Medulla oblongata (tissue), 1 donor: ENCODE measurements around the gene CD84.
"Not testable (repeated sequence)": the region's sequence is repeated elsewhere in the genome, so short reads cannot be mapped to it uniquely, and the experiment has no call there.

Experiments used
- DNase-seq: peaks from one replicate; pipeline ENCODE4 v3.0.0-alpha.2; 2015; ENCODE audit errors: extremely low spot score

Gene CD84

DNA sequence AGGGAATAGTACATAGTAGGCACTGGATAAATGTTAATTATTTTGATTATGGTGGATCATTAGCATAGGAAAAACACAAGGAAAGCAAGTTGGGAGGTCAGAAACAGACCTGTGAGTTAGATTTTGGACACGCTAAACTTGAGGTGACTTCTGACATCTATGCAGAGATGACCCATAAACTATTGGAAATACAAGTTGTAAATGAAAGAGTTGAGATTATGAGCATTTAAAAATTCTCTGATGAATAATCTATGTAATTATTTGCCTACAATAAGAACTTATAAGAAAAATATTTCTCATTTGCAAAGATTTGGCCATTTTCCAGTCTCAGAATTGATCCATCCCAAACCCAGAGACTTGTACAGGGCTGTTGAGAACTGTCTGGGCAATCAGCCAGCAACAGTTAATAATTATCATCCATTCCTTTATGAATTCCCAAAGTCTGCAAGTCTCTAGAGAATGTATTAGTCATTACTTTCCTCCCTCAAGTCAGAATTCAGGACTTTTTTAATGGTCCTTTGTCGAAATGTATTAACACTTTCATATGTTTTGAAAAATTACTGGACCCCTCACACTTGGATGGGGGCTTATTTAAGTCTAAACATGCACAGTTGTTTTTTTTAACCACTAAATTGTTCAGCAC is 36.9 kb downstream of the CD84 start:
- DNase-seq: no peak

DNA sequence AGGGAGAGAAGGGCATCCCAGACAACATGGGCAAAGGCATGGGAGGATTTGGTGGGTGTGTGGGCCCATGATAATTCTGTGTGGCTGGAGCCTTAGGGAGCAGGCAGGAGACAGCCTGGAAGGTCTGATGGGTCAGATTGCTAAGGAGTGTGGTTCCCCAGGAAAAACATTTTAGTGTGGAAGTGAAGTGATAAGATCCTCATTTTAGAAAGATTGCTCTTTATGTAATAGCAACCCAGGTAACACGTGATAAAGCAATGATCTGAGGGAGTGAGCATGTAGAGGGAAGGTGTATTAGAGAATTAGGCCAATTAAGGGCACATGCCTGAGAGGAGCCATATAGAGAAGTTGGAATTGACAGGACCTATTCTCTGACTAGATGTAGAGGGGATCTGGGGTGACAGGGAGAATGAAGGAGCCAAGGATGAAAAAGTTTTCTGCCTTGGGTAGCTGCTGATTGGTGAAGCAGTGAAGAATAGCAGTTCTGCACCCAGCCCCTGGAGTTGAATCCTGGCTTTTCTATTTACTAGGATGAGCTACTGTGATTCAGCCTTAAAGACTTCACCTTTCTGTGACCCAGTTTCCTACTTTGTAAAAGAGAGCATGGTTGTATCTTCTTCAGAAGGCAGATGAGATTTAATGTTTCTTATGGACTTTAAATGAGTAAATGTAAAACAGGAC is 37.5 kb downstream of the CD84 start:
- no peak for DNase-seq

DNA sequence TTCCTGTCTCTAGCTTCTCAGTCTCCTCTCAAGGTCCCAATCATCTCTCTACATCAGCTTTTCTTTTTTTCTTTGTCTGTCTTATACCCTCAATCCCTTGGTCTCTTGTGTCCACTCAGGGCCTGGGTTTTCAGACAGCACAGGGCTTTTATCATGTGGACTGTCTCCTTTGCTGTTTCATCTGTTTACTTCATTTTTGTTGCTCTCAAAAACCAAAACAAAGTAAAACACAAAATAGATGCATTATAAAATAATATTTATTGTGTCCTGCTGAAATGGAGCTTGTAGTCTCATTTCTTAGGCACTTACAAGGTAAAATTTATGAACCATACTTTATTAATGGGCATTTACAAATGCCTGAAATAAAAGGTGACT is 38.5 kb downstream of the CD84 start:
- no peak for DNase-seq

DNA sequence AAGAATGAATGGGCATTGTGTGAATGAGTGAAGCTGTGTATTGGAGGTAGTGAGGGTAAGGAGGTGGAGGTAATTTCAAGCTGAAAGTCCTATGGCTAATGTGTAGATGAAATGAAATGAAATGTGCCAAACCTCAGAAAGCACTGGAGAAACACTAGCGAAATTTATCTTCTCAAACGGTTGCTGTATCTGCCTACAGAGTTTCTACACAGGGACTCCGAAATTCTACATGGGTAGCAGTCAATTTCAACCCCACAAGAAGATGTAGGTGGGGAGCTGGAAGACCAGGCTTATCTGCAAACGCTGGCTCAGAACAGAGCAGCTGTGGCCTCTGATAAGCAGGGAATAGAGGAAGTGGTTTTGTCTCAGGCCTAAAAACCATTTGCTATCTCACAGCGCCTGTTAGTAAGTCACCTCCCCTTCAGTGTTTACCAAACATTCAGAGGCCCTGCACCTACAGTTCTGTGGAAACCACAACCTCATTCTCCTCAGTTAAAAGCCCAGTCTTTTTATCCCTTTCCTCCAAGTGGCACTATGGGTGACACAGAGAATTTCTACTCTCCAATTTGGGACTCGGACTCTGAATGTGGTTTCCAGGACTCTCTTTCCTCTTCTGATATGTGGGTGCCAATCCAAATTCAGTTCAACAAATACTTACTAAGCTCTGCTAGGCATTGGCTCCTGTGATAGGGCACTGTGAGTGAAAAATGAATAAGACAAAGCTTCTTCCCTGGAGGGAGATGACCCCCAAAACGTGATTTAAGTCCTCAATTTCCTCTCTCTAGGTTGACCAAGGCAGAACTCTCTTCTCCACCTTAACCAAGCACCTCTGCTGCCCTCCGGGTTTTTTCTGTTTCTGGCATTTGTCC is 39.1 kb downstream of the CD84 start:
- peak; percentile 41 for DNase-seq

DNA sequence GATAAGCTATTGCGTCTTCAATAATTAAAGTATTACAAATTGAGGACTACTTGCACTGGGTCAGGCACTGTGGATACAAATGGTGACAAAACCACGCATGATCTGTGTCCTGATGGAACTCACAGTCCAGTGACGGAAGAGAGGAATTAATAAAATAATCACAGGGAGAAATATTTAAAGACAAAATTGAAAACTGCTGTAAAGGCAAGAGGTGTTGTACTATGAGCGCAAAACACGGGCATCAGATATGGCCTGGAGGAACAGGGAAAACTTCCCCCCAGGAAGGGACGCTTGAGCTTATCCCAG is 39.7 kb downstream of the CD84 start:
- DNase-seq: no peak

DNA sequence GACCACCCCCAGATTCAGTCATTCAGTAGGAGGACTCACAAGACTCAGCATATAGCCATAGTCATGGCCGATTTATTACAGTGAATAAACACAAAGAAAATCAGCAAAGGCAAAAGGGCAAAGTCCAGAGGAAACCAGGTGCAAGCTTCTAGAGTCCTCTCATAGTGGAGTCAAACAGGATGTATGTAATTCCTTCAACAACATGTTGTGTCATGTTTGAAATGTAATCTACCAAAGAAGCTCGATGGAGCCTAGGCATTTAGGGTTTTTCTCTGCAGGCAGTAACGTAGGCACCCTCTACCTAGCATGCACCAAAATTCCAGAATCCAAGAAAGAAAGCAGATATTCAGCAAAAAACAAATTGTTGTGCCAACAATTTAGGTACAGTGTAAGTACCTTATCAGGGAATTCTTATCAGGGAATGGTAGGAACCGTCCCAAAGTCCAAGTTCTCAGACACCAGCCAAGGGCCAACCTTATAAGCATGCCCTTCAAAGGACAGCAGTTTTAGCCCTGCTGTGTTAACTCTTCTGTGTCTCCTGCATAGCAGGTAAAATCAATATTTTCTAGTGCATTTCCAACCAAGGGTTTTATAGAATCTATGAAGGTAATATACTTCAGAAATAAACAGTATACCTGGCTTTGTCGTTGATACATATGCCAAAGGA is 40.2 kb downstream of the CD84 start:
- DNase-seq: no peak

DNA sequence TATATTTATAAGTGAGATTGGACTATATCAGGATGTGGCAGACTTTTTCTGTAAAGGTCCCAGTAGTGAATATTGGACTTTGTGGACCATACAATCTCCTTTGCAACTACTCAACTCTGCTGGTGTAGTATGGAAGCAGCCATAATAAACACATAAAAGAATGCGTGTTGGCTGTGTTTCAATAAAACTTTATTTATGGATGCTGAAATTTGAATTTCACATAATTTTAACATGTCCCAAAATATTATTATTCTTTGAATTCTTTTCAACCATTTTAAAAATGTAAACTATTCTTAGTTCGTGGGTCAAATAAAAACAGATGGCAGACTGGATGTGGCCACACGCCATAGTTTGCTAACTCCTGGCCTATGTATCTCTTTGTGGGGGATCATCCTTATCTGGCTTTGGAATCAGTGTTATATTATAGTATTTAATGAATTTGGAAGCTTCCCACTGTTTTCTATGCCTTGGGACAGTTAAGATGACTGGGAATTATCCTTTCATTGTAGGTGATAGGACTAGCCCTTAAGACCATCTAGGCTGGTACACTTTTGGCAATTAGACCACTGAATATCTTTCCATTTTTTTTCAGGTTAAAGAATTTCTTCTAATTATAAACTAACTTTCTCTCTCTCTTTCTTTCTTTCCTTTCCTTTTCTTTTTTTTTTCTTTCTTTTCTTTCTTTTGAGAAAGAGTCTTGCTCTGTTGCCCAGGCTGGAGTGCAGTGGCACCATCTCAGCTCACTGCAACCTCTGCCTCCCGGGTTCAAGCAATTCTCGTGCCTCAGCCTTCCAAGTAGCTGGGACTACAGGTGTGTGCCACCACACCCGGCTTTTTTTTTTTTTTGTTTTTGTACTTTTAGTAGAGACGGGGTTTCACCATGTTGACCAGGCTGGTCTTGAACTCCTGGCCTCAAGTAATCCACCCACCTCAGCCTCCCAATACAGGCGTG is 41.3 kb downstream of the CD84 start:
- DNase-seq: no peak

DNA sequence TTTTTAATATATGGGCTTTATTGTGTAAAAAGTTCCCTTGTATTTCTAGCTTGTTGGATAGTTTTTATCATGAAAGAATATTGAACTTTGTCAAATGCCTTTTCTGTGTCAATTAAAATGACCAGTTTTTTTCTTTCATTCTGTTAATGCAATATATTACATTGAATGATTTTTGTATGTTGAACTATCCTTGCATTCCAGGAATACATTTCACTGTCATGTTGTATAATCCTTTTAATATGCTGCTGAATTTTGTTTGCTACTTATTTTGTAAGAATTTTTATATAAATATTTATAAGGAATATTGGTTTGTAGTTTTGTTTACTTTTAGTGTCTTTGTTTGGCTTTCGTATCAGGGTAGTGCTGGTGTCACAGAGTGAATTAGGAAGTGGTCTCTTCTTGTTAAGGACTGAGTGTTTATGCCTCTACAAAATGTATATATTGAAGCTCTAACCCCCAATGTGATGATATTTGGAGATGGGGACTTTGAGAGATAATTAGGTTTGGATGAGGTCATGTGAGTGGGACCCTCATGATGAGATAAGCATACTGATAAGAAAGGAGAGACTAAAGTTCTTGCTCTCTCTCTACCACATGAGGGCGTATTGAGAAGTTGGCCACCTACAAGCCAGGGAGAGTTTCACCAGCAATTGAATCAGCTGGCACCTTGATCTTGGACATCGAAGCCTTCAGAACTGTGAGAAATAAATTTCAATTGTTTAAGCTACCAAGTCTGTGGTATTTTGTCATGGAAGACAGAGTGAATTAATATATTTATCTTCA is 44.3 kb downstream of the CD84 start:
- no peak for DNase-seq

DNA sequence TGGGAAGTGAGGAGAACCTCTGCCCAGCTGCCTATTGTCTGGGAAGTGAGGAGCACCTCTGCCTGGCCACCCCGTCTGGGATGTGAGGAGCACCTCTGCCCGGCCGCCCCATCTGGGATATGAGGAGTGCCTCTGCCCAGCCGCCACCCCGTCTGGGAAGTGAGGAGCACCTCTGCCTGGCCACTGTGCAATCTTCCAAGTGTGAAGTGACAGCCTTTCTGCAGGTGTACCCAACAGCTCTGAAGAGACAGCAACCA is 46.8 kb downstream of the CD84 start:
- DNase-seq: not testable (repeated sequence)

DNA sequence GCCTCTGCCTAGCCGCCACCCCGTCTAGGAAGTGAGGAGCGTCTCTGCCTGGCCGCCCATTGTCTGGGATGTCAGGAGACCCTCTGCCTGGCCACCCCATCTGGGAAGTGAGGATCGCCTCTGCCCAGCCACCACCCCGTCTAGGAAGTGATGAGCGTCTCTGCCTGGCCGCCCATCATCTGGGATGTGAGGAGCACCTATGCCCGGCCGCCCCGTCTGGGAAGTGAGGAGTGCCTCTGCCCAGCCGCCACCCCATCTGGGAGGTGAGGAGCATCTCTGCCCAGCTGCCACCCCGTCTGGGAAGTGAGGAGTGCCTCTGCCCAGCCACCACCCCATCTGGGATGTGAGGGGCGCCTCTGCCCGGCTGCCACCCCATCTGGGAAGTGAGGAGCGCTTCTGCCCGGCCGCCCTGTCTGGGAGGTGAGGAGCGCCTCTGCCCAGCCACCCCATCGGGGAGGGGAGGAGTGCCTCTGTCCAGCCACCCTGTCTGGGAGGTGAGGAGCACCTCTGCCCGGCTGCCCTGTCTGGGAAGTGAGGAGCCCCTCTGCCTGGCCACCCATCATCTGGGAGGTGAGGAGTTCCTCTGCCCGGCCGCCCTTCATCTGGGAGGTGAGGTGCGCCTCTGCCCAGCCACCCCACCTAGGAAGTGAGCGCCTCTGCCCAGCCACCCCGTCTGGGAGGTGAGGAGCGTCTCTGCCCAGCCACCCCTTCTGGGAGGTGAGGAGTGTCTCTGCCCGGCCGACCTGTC is 47.3 kb downstream of the CD84 start:
- DNase-seq: not testable (repeated sequence)

DNA sequence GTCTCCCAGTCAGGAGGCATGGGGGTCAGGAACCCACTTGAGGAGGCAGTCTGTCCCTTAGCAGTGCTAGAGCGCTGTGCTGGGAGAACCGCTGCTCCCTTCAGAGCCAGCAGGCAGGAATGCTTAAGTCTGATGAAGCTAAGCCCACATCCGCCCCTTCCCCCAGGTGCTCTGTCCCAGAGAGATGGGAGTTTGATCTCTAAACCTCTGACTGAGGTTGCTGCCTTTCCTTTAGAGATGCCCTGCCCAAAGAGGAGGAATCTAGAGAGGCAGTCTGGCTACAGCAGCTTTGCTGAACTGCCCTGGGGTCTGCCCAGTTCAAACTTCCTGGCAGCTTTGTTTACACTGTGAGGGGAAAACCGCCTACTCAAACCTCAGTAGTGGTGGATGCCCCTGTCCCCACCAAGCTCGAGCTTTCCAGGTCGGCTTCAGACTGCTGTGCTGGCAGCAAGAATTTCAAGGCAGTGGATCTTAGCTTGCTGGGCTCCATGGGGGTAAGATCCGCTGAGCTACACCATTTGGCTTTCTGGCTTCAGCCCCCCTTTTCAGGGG is 49.8 kb downstream of the CD84 start:
- not testable (repeated sequence) for DNase-seq

DNA sequence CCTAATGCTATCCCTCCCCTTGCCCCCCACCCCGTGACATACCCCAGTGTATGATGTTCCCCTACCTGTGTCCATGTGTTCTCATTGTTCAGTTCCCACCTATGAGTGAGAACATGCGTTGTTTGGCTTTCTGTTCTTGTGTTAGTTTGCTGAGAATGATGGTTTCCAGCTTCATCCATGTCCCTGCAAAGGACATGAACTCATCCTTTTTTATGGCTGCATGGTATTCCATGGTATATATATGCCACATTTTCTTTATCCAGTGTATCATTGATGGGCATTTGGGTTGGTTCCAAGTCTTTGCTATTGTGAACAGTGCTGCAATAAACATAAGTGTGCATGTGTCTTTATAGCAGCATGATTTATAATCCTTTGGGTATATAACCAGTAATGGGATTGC is 55.5 kb downstream of the CD84 start:
- DNase-seq: not testable (repeated sequence)

DNA sequence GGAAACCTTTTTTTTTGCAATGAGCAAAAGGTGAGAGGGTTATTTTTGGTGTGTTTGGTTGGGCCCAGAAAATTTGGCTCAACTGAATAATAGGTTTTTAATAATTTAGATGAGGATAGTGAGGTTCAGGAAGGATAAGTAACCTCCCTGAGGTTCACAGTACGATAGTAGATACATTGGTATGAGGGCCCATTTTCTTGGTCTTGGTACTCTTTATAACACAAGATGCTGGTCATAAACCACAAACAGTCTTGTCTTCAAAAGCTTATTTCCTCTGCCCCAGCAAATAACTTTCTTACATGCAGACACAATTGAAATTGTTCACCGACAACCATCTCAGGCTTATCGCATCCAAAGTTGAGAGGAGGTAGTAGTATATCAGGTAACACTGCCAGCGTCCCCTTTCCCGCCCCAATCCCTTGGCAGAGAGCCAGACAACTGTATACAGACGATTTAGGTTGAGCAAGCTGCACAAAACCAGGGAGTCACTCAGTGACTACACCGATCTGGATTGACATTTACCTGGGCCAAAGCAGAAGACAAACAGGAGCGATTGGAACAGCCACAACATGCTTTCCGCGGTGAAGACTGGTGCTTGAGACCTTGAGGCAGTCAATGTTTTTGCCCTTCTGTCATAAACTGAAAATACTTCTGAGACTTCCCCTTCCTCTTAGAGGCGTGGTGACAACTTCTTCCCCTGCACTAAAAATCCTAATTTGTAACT is 56.5 kb downstream of the CD84 start, which contains the start of gene SLAMF6:
Gene SLAMF6, minus strand, starts transcription at position 634 of the 724 bp plus-strand sequence. Its CDS starts 63 bp downstream, at position 571.
- DNase-seq: no peak

DNA sequence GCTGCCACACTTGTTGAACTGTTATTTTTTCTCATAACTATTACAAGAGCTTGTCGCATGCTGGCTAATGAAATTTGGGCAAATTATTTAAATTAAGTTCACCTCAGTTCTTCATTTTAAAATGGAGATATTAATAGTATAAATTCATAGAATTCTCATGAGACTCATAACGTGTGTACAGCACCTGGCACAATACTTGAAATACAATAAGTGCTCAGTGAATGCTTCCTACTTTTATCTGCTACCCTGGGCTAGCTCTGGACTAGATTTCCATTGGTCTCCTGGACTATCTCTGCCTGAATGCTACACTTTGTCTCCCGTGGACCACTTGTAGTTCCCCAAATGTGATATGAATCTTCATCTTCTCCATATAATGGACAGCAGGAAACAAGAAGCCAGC is 57.2 kb downstream of the CD84 start:
- DNase-seq: no peak

DNA sequence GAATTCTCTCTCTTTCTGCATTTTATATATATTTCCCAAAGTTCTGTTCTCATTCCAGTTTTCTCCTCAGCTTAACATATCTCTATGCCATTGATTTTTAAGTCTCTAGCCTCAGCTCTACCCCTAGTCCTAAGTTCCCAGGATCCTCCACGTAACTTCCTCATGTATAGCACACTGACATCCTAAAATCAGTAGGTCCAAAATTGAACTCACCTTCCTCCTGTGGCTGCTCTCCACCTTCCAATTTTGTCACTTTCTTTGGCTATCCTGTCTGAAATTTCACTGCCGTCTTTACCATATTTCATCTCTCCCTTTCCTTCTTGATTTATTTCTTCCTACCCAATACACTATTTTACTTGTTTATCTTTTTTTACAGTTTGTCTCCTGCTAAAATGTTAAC is 57.7 kb downstream of the CD84 start:
- no peak for DNase-seq

DNA sequence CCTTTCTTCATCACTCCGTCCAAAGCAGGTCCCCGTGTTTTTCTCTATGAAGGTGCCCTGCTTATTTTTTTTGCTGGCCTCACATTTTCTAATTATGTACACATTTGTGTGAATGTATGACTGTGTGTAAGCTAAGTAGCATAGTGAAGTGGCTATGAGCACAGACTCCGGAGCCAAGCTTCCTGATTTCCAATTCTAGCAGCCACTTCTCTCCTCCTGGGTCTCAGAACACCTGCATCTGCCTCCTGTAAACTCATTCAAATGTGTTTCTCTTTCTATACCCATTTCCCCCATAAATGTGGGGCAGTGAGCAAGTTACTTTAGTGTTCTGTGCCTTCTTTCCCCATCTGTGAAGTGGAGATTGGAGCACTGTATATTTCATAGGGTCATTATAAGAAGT is 58.3 kb downstream of the CD84 start:
- no peak for DNase-seq

DNA sequence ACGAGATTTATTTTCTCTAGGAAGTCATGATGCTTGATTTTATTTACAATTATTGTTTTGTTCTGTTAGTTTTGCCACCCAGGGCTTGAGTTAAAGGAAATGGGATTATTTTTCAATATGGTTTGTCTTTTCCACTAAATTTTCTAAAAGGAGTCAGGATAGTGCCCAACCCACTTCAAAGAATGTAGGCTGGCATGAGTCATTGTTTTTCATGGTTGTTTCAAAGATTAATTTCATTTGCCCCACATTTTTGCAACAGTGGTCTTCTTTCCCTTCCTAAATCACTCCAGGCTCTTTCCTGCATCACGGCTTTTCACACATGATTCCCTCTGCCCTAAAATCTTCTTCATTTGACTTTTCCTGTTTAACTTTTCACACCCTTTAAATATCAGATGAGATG is 58.7 kb downstream of the CD84 start:
- DNase-seq: no peak

DNA sequence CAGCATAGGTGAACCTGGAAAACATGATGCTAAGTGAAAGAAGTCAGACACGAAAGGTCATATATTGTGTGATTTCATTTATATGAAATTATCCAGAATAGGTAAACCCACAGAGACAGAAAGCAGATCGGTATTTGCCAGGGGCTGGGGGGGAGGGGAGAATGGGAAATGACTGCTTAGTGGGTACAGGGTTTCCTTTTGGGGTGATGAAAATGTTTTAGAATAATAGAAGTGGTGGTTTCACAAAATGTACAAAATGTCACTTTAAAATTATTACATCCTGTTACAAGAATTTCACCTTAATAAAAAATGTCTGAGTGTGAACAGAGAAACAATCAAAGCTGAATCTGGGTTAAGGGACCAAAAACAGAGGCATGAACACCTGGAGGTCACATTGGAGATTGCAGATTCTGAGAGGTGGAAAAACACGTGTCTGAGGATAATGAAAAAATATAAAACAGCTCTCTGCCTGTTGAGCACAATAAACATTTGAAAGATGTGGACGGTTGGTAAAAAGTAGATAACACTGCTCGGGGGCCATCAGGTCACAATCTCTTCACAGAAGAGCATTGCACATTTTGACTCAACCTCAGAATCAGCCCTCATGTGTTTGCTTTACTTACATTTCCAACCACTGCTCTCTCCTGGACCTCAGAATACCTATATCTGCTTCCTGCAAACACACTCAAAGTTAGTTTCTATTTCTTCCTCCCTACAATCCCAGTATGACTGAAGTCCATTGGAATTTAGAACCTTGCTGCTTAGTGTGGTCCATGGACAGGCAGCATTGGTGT is 59.5 kb downstream of the CD84 start:
- no peak for DNase-seq
